Activated CD4-positive, CD25-positive, alpha-beta regulatory T cell treated with anti-CD3 and anti-CD28 coated beads, Interleukin-2, amount 50 U/mL, for 16 hours (primary cell): ENCODE results near the gene CTTN.
"Not testable (repeated sequence)": the region's sequence is repeated elsewhere in the genome, so short reads cannot be mapped to it uniquely, and the experiment has no call there.

Experiments used
- DNase-seq: peaks from one replicate; pipeline ENCODE4 v3.0.0-alpha.2; 2020; ENCODE audit warnings: low read depth, low spot score

The CTTN gene

GRCh38 chr11:70381350-70381749, 17.0 kb upstream of the CTTN start:
- no peak for DNase-seq

GRCh38 chr11:70381872-70382861, 16.2 kb upstream of the CTTN start:
- no peak for DNase-seq

GRCh38 chr11:70383664-70384565, 14.4 kb upstream of the CTTN start:
- no peak for DNase-seq

- no peak for DNase-seq
These were observed 13.7 kb upstream of the CTTN start for GRCh38 chr11:70384566-70385152.

- no peak for DNase-seq
These were observed 10.8 kb upstream of the CTTN start for GRCh38 chr11:70387564-70387963.

- no peak for DNase-seq
These were observed 9.1 kb upstream of the CTTN start for GRCh38 chr11:70389201-70389600.

GRCh38 chr11:70390882-70391281, 7.4 kb upstream of the CTTN start:
- DNase-seq, result not testable (repeated sequence)

- no peak for DNase-seq
These were observed 3.9 kb upstream of the CTTN start for GRCh38 chr11:70394211-70394950.

- DNase-seq, result no peak
These were observed 870 bp upstream of the CTTN start for GRCh38 chr11:70397336-70397982.

GRCh38 chr11:70398834-70399680, 728 bp downstream of the CTTN start:
- no peak for DNase-seq

- no peak for DNase-seq
These were observed 1.4 kb downstream of the CTTN start for GRCh38 chr11:70399681-70400112.

GRCh38 chr11:70400643-70401042, 2.3 kb downstream of the CTTN start:
- DNase-seq, result no peak

- no peak for DNase-seq
These were observed 3.7 kb downstream of the CTTN start for GRCh38 chr11:70402016-70402415.

- no peak for DNase-seq
These were observed 4.4 kb downstream of the CTTN start for GRCh38 chr11:70402685-70403084.

- no peak for DNase-seq
These were observed 5.9 kb downstream of the CTTN start for GRCh38 chr11:70404244-70404643.

GRCh38 chr11:70405679-70406395, 7.5 kb downstream of the CTTN start:
- DNase-seq, result no peak

GRCh38 chr11:70407121-70407520, 8.8 kb downstream of the CTTN start:
- no peak for DNase-seq

GRCh38 chr11:70407814-70408213, 9.5 kb downstream of the CTTN start:
- no peak for DNase-seq

- DNase-seq, result not testable (repeated sequence)
These were observed 10.0 kb downstream of the CTTN start for GRCh38 chr11:70408326-70408725.
